RWPE1 (cell line): Measurements from ENCODE around the gene SERPINB10.
A peak's percentile ranks its signal among the peaks of the same experiment; 100 is the strongest.

Experiments
- CTCF ChIA-PET: fragments of 350-600 bp; sonication (Branson Sonifier 250); formaldehyde crosslinking; extraction: SDS; loops from one replicate; lab custom pipeline; 2021; lab: Yijun Ruan, JAX
- POLR2A ChIA-PET: fragments of 400-600 bp; formaldehyde crosslinking; extraction: SDS; loops from one replicate; lab custom pipeline; 2020; ENCODE audit warnings: antibody characterized with exemption; ENCODE audit not compliant: low non-redundant PET; lab: Yijun Ruan, JAX
- DNase-seq: peaks from one replicate; pipeline ENCODE4 v3.0.0; 2012; ENCODE audit warnings: low spot score
- H3K27ac ChIP-seq: fragments of 450-650 bp; 2 replicates; pipeline ENCODE4 v1.5.1; 2017
- CTCF ChIP-seq: fragments of 450-650 bp; conservative IDR thresholded peaks from 2 replicates; pipeline ENCODE4 v1.5.1; 2017; ENCODE audit warnings: low read depth, mild to moderate bottlenecking

Gene SERPINB10

GRCh38 chr18:63907664-63908063 is at the start of gene SERPINB10:
Gene SERPINB10 (plus strand): TSS chr18:63907958. CDS start chr18:63915511, 7,553 bp downstream.
- POLR2A ChIA-PET, result no interaction called here
- no peak for DNase-seq
- CTCF ChIA-PET, result no interaction called here
- no peak for TF ChIP-seq CTCF
- H3K27ac ChIP-seq, result no peak within 1 kb of the TSS

- no peak for DNase-seq
- POLR2A ChIA-PET, result no interaction called here
Measured at GRCh38 chr18:63858456-63858855, 49.3 kb upstream of the SERPINB10 start.

GRCh38 chr18:63859781-63860475 is 47.8 kb upstream of the SERPINB10 start:
- TF ChIP-seq CTCF, result no peak
- H3K27ac ChIP-seq, result no peak overlapping the region
- ChIA-PET CTCF (no interaction called here), POLR2A (no interaction called here)
- DNase-seq, result no peak

More at GRCh38 chr18:63858456-63858855, 49.3 kb upstream of the SERPINB10 start:
- no peak overlapping the region for H3K27ac ChIP-seq
- CTCF ChIA-PET, result interaction anchor here (0.7 kb wide), 1 partner anchor 20 kb away, joined by 3 read pairs; no protein-coding TSS in a partner anchor
- TF ChIP-seq CTCF, result no peak

- CTCF ChIA-PET, result no interaction called here
Measured at GRCh38 chr18:63860531-63860930, 47.2 kb upstream of the SERPINB10 start.

GRCh38 chr18:63867368-63868125 is 40.2 kb upstream of the SERPINB10 start:
- POLR2A ChIA-PET, result no interaction called here
- CTCF ChIA-PET, result no interaction called here
- DNase-seq, result peak; percentile 68
- TF ChIP-seq CTCF, result no peak
- no peak overlapping the region for H3K27ac ChIP-seq

More at GRCh38 chr18:63860531-63860930, 47.2 kb upstream of the SERPINB10 start:
- no peak for TF ChIP-seq CTCF
- POLR2A ChIA-PET, result no interaction called here
- H3K27ac ChIP-seq, result no peak overlapping the region
- no peak for DNase-seq

- ChIA-PET CTCF (no interaction called here), POLR2A (no interaction called here)
- no peak for TF ChIP-seq CTCF
Measured at GRCh38 chr18:63868546-63868945, 39.2 kb upstream of the SERPINB10 start.

More at GRCh38 chr18:63868546-63868945, 39.2 kb upstream of the SERPINB10 start:
- peak overlapping the region; percentile 36; the same call in 1 of the 2 replicates for H3K27ac ChIP-seq
- DNase-seq, result no peak
